Fibroblast of skin of right biceps (primary cell): ENCODE data around the gene OR2B6.

ENCODE experiments used
- DNase-seq: peaks from one replicate; pipeline ENCODE4 v3.0.0-alpha.2; 2013

The OR2B6 gene

DNA sequence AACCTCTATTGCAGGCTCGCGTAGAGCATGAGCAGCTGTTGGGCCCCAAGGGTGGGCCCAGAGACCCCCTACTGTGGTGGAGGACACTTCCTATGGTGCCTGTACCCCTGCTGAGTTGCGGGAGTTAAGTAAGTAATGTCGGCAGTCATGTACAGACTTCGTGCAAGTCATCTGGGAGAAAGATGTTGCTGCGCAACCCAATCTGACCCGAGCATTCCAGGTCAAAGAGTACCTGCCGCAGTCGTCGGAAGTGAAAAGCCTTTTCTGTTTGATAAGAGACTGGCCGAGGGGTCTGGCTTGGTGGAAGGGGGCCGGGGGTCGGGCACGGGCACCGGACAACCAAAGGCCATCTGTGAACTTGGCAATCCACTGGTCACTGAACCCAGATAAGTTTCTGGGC is 44.3 kb downstream of the OR2B6 start:
- no peak for DNase-seq

GRCh38 chr6:28001751-28002150 is 44.7 kb downstream of the OR2B6 start:
- no peak for DNase-seq

DNA sequence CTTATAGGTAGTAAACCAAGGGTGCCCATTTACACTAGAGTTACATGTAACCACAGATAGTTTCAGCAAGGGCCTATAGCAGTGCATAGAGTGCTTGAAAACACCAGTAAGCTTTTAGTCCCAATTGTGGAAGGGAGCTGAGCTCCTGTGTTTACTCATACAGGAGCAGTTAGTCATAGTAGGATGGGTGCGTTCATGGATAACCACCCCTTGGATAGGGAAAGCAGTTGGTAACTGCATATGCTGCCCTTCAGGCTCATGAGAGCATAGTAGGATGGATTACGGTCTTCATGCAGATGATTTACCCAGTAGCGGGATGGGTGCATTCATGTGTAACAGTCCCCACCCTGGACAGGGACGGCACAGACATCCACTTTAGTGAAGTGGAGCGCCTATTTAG is 45.1 kb downstream of the OR2B6 start:
- DNase-seq, result no peak

GRCh38 chr6:28003059-28003458 is 46.0 kb downstream of the OR2B6 start:
- no peak for DNase-seq

DNA sequence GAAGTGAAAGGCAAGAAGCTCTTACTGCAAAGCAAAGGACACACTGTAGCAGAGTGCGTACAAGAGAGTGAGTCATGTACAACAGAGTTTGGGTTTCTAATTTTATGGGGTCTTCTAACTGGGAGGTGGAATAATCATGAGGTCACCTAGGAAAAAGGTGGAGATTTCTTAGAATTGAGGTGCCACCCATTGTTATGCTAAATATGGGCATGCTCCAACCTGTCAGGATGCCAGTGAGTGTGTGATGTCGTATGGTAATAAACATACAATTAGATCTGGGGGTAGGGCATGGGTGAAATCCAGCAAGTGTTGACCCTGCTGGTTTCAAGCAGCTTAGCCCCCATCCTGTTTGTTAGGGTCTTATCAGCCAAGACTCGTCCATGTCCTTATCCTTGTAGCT is 46.6 kb downstream of the OR2B6 start:
- DNase-seq, result no peak

DNA sequence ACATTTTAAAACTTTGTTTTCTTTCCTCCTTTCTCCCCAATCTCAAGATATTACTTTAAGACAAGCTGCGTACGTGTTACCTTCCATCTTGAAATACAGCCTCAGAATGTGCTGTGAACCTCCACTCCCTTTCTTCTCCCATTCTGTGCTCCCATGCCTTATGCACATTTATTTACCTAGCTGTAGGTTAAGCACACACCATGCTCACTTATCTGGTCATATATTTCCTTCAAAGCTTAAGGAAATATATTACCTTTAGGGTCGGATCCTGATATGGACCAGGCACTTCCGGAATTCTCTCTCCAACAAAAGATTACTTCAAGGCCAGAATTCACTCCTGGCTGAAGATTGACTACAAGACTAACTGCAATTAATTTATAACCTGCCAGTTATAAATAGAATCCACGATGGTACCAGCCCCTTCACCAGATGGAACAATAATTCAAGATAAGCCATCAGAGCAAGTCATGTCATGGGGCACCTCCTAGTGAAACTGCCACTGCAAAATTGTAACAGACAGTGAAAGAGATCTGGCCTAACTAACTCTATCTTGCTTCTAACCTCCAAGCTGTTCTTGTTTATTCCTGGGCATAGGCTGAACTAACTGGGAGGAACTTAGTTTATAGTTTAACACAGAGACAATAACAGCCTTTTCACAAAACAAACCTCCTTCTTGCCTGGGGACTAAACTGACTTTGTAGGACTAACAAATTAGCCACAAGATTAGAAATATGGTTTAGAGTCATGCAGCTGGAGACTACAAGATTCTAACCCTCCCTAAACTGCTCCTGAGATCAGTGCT is 47.5 kb downstream of the OR2B6 start:
- DNase-seq, result no peak

DNA sequence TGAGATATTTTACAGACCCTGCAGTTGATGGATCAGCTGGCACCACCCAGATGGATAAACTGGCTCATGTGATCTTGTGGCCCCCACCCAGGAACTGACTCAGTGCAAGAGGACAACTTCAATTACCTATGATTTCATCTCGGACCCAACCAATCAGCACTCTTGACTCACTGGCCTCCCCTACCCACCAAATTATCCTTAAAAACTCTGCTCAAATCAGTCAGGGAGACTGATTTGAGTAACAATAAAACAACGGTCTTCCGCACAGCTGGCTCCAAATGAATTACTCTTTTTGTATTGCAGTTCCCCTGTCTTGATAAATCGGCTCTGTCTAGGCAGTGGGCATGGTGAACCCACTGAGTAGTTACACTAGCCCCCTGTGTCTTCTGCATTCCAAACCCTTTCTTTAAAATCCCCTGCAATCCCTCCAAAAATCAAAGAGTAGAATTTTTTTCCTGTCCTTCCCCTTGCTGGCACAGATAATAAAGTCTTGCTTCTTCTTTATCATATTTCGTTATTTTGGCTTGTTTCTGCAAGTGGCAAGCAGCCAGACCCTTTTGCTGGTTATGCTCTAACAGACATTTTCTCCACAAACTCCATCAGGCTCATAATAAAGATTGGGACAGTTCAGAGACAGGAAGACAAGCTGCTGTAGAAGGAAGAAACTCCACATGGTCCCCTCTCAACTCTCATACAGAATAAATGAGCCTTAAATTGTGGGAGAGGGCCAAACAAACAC is 48.3 kb downstream of the OR2B6 start:
- no peak for DNase-seq

- no peak for DNase-seq
These were observed 48.9 kb downstream of the OR2B6 start for GRCh38 chr6:28005975-28006374.
